ENCODE results near the gene DEDD2. TPM values are rescaled to one million over a fixed set of nuclear protein-coding genes. Genes with fewer than 3 reads are reported as not detected.

Gene DEDD2
- polyA plus RNA-seq, 1 donor: 13.3 TPM

GRCh38 chr19:42173695-42174094, 43.8 kb downstream of the DEDD2 start:
- no peak for DNase-seq (ENCODE audit: low read depth)

GRCh38 chr19:42172261-42172660, 45.2 kb downstream of the DEDD2 start:
- no peak for DNase-seq (ENCODE audit: low read depth)

- DNase-seq (ENCODE audit: low read depth): no peak
Measured at GRCh38 chr19:42170715-42171114, 46.8 kb downstream of the DEDD2 start.

GRCh38 chr19:42169486-42170413, 47.7 kb downstream of the DEDD2 start:
- no peak for DNase-seq (ENCODE audit: low read depth)

GRCh38 chr19:42168206-42168605, 49.3 kb downstream of the DEDD2 start:
- no peak for DNase-seq (ENCODE audit: low read depth)

GRCh38 chr19:42166316-42166715, 51.2 kb downstream of the DEDD2 start:
- DNase-seq (ENCODE audit: low read depth): no peak

GRCh38 chr19:42165146-42165545, 52.3 kb downstream of the DEDD2 start:
- no peak for DNase-seq (ENCODE audit: low read depth)

GRCh38 chr19:42161616-42162263, 55.7 kb downstream of the DEDD2 start:
- no peak for DNase-seq (ENCODE audit: low read depth)

- DNase-seq (ENCODE audit: low read depth): no peak
Measured at GRCh38 chr19:42159942-42160341, 57.5 kb downstream of the DEDD2 start.

- no peak for DNase-seq (ENCODE audit: low read depth)
Measured at GRCh38 chr19:42158926-42159325, 58.6 kb downstream of the DEDD2 start.

- DNase-seq (ENCODE audit: low read depth): no peak
Measured at GRCh38 chr19:42156571-42156970, 60.9 kb downstream of the DEDD2 start.

- no peak for DNase-seq (ENCODE audit: low read depth)
Measured at GRCh38 chr19:42155796-42156195, 61.7 kb downstream of the DEDD2 start.

- no peak for DNase-seq (ENCODE audit: low read depth)
Measured at GRCh38 chr19:42154471-42155323, 62.8 kb downstream of the DEDD2 start.

- DNase-seq (ENCODE audit: low read depth): no peak
Measured at GRCh38 chr19:42153672-42154433, 63.6 kb downstream of the DEDD2 start.

- no peak for DNase-seq (ENCODE audit: low read depth)
Measured at GRCh38 chr19:42152910-42153671, 64.4 kb downstream of the DEDD2 start.

- no peak for DNase-seq (ENCODE audit: low read depth)
Measured at GRCh38 chr19:42151782-42152684, 65.4 kb downstream of the DEDD2 start.

GRCh38 chr19:42150911-42151361, 66.5 kb downstream of the DEDD2 start:
- DNase-seq (ENCODE audit: low read depth): no peak

GRCh38 chr19:42150364-42150763, 67.1 kb downstream of the DEDD2 start:
- DNase-seq (ENCODE audit: low read depth): no peak

- DNase-seq (ENCODE audit: low read depth): no peak
Measured at GRCh38 chr19:42149447-42150202, 67.9 kb downstream of the DEDD2 start.
